Stimulated activated memory B cell treated with anti-CD40 and anti-IgM and Interleukin-4, amounts not matched to agents 10 μg/mL and 1 μg/mL and 100 μg/mL, for 72 hours (primary cell): ENCODE measurements around the gene HECTD4.

Experiments
- ATAC-seq: fragments of 150-1000 bp; cut with Tn5 transposase; 2 replicates; pipeline ENCODE4 v1.10.0; 2021
- H3K27ac Mint-ChIP-seq: one replicate; pipeline ENCODE4 v1.8.0; 2022; ENCODE audit warnings: mild to moderate bottlenecking, mixed read lengths
- H3K27me3 Mint-ChIP-seq: one replicate; pipeline ENCODE4 v1.8.0; 2022; ENCODE audit warnings: mixed read lengths
- H3K36me3 Mint-ChIP-seq: one replicate; pipeline ENCODE4 v1.8.0; 2022; ENCODE audit warnings: mixed read lengths
- H3K4me1 Mint-ChIP-seq: one replicate; pipeline ENCODE4 v1.8.0; 2022; ENCODE audit warnings: mixed read lengths
- H3K4me3 Mint-ChIP-seq: one replicate; pipeline ENCODE4 v1.8.0; 2022; ENCODE audit warnings: mild to moderate bottlenecking, moderate library complexity, mixed read lengths
- H3K9me3 Mint-ChIP-seq: one replicate; pipeline ENCODE4 v1.8.0; 2022; ENCODE audit warnings: mixed read lengths

Gene HECTD4

DNA sequence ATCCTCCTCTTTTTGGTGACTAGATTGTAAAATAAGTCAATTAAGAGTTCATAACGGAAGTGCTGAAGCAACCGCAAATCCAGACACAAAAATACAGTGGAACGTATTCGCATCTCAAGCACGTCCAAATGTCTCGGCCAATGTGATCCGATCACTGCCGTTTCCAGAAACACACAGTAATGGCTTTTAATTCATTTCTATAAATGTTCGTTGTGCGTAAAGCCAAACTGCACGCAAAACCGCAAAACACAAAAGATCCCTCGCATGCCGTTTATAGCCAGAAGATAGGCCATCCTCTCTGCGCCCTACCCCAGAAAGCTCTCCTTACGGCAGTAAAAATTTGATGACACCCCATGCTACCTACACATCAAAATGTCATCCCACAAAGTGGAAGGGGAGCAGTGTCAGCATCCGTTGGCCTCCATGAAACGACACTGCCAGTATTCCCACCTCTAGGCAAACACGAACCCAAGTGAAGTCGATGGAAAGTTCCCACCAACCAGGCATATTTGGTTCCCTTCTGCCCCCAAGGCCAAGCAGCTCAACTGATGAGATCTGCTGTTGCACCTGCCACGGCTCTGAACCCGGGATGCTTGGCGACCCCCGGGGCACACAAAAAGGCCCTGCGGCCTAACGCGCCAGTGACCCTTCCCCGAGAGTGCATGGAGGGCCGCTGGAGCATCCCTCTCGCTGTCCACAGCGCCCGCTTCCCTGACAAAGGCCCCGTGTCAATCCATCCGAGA lies 1.4 kb downstream of the HECTD4 start:
- H3K4me1 Mint-ChIP-seq: peaks cover 33% of the 10 kb centered on the region
- H3K27ac Mint-ChIP-seq: peak overlapping the region; percentile 75
- peak overlapping the region; percentile 90 for H3K4me3 Mint-ChIP-seq
- no peaks in the 10 kb centered on the region for H3K27me3 Mint-ChIP-seq
- no peaks in the 10 kb centered on the region for H3K36me3 Mint-ChIP-seq
- ATAC-seq: no peak
- H3K9me3 Mint-ChIP-seq: no peaks in the 10 kb centered on the region

DNA sequence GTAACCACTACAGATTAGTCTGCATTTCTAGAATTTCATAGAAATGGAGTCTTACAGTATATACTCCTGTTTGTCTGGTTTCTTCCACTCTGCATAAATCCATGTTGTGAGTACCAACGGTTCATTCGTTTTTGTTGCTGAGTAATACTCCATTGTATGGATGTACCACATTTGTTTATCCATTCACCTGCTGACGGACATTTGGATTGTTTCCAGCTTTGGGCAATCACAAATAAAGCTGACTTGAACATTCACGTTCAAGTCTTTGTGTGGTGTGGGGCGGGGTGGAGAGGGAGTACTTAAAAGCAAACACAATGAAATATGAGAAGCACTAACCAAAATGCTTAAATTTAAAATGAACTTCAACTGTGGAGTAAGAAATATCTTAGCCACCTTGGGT lies 7.1 kb downstream of the HECTD4 start:
- H3K27ac Mint-ChIP-seq: peak overlapping the region; percentile 21
- no peaks in the 10 kb centered on the region for H3K27me3 Mint-ChIP-seq
- H3K9me3 Mint-ChIP-seq: no peaks in the 10 kb centered on the region
- ATAC-seq: no peak
- H3K4me3 Mint-ChIP-seq: no peak overlapping the region
- H3K4me1 Mint-ChIP-seq: peaks cover 33% of the 10 kb centered on the region
- H3K36me3 Mint-ChIP-seq: peaks cover 5% of the 10 kb centered on the region

DNA sequence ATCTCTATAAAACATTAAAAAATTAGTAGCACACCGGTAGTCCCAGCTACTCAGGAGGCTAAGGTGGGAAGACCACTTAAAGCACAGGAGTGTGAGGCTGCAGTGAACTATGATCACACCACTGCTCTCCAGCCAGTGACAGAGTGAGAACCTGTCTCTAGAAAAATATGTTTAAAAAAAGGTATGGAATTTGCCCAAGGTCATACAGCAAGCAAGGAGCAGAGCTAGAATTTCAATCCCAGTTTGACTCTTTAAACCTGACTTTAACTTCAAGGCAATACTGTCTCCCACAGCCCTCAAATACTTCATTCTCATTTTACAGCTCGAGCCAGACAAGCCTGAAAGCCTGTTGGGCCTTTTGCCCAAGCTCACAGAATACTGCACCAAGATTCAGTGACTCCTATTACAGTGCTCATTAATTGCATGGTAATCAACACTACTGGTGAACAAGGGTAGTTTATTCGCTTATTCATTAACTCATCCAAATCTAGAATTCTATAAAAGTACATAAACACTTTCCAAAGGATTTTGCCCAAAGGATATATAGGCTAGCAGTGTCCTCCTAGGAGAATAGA lies 8.0 kb downstream of the HECTD4 start:
- Mint-ChIP-seq H3K27me3 (no peaks in the 10 kb centered on the region), H3K36me3 (peaks cover 5% of the 10 kb centered on the region), H3K4me1 (peaks cover 33% of the 10 kb centered on the region), H3K9me3 (no peaks in the 10 kb centered on the region), H3K4me3 (no peak overlapping the region), H3K27ac (no peak overlapping the region)
- ATAC-seq: no peak

DNA sequence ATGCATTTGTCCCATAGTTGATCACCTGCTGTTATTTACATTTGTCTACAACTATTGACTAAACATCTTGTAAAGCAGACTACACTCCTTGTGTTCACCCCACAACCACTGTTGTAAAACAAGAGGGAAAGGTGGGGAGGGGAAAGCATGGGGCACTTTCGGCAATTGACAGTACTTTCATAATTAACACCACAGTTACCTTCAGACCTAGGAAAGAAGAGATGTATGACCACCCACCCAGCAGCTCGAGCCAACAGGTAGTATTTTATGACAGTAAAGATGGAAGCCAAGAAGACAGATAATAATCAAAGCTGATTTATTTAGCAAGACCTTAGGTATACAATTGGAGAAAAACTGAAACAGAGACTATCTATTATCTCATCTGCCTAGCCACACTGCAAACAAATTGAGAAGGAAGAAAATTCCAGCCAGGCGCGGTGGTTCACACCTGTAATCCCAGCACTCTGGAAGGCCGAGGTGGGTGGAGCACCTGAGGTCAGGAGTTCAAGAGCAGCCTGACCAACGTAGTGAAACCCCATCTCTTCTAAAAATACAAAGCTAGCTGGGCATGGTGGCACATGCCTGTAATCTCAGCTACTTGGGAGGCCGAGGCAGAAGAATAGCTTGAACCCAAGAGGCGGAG lies 11.2 kb downstream of the HECTD4 start:
- no peak overlapping the region for H3K27ac Mint-ChIP-seq
- H3K4me1 Mint-ChIP-seq: peaks cover 20% of the 10 kb centered on the region
- H3K4me3 Mint-ChIP-seq: no peak overlapping the region
- no peak for ATAC-seq
- peaks cover 5% of the 10 kb centered on the region for H3K36me3 Mint-ChIP-seq
- H3K27me3 Mint-ChIP-seq: no peaks in the 10 kb centered on the region
- no peaks in the 10 kb centered on the region for H3K9me3 Mint-ChIP-seq

DNA sequence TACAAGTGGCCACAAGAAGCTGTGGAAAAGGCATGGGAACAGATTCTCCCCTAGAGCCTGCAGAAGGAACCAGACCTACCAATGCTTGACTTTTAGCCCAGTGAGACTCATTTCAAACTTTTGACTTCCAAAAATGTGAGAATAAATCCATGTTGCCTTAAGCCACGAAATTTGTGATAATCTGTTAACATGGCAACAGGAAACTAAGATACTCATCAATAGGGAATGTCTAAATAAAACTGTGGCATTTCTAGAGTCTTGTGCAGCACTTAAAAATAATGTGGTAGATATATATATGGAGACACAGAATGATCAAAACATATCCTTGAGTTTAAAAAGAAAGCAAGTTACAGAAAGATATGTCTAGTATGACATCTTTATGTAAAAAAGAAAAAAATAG lies 12.0 kb downstream of the HECTD4 start:
- Mint-ChIP-seq H3K9me3 (no peaks in the 10 kb centered on the region), H3K4me1 (peaks cover 20% of the 10 kb centered on the region), H3K36me3 (peaks cover 5% of the 10 kb centered on the region), H3K27ac (no peak overlapping the region), H3K27me3 (no peaks in the 10 kb centered on the region), H3K4me3 (no peak overlapping the region)
- ATAC-seq: no peak

DNA sequence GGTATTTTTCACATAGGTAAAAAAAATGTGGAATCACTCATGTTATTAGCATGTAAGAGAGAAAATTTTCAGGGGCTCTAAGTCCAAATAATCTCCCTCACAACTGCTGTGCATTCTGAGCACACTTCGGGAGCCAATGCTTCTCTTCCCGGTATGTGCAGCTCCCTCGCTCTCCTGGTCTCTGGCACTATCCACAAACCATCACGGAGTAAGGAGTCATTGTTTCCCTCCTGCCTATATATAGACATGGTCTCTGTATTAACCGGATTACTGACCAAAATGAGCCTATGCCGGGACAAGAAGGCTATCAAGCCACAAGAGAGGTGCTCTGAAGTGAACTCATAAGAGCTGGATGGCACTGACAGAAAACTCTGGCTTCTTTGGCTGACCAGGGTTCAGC lies 13.4 kb downstream of the HECTD4 start:
- Mint-ChIP-seq H3K4me3 (no peak overlapping the region), H3K9me3 (no peaks in the 10 kb centered on the region), H3K27me3 (no peaks in the 10 kb centered on the region), H3K4me1 (peaks cover 15% of the 10 kb centered on the region), H3K27ac (no peak overlapping the region), H3K36me3 (no peaks in the 10 kb centered on the region)
- ATAC-seq: no peak

DNA sequence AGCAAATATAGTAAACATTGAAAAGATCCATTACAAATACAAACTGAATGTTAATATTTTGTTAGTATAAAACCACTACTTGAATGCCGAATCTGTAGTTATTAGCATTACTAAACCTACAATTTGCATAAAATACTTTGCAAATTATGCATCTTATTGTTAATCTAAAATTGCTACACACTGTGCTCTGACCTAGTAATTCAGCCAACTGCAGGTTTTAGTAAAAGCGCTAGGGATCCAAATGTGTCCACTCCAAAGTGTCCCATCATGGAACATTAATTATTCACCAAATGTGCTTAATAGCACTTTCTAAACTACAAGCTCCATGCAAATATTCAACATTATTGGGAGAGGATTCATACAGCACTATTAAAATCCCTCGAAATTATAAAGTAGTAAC lies 14.3 kb downstream of the HECTD4 start:
- Mint-ChIP-seq H3K27ac (no peak overlapping the region), H3K36me3 (no peaks in the 10 kb centered on the region), H3K9me3 (no peaks in the 10 kb centered on the region), H3K4me1 (peaks cover 20% of the 10 kb centered on the region), H3K4me3 (no peak overlapping the region), H3K27me3 (no peaks in the 10 kb centered on the region)
- ATAC-seq: no peak

DNA sequence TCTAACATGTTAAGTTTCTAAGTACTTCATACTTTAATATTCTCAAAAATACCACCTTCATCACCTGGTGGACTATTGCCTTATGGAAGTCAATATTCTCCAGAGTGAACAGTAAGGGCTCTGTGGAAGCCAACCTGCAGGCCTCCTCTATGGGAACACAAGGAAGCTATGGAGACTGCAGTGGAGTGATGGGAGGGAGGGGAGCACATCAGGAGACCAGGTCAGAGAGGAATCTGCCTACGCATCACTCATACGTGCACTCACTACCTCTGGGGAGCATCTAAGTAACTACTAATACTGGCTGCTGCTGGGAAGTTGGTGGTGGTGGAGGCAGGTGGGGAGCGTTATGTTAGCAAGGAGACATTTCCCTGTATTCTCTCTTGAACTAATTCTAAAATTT lies 19.9 kb downstream of the HECTD4 start:
- Mint-ChIP-seq H3K4me3 (no peak overlapping the region), H3K36me3 (no peaks in the 10 kb centered on the region), H3K4me1 (peaks cover 13% of the 10 kb centered on the region), H3K27me3 (no peaks in the 10 kb centered on the region), H3K9me3 (no peaks in the 10 kb centered on the region), H3K27ac (no peak overlapping the region)
- ATAC-seq: no peak

DNA sequence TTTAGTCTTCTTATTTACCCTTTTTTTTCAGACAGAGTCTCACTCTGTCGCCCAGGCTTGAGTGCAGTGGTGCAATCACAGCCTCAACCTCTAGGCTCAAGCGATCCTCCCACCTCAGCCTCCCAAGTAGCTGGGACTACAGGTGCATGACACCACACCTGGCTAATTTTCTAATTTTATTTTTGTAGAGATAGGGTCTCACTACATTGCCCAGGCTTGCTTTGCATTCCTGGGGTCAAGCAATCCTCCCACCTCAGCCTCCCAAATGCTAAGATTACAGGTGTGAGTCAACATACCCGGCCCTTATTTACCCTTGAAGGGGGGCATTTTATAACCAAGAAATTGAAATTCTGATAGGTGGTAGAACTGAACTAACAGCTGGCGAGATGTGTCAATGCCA lies 21.0 kb downstream of the HECTD4 start:
- Mint-ChIP-seq H3K36me3 (no peaks in the 10 kb centered on the region), H3K27ac (no peak overlapping the region), H3K4me3 (no peak overlapping the region), H3K27me3 (no peaks in the 10 kb centered on the region), H3K9me3 (peaks cover 1% of the 10 kb centered on the region), H3K4me1 (peaks cover 22% of the 10 kb centered on the region)
- no peak for ATAC-seq

DNA sequence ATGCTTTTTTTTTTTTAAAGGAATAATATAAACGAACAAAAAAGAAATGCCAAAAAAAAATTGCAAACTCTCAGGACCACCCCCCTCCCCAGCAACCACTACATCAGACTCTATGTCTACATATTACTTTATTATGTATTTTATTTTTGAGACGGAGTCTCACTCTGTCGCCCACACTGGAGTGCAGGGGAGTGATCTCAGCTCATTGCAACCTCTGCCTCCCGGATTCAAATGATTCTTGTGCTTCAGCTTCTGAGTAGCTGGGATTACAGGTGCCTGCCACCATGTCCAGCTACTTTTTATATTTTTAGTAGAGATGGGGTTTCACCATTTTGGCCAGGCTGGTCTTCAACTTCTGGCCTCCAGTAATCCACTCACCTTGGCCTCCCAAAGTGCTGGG lies 22.9 kb downstream of the HECTD4 start:
- no peak overlapping the region for H3K27ac Mint-ChIP-seq
- no peaks in the 10 kb centered on the region for H3K27me3 Mint-ChIP-seq
- no peaks in the 10 kb centered on the region for H3K36me3 Mint-ChIP-seq
- H3K4me3 Mint-ChIP-seq: no peak overlapping the region
- ATAC-seq: no peak
- peaks cover 31% of the 10 kb centered on the region for H3K4me1 Mint-ChIP-seq
- H3K9me3 Mint-ChIP-seq: peaks cover 3% of the 10 kb centered on the region

DNA sequence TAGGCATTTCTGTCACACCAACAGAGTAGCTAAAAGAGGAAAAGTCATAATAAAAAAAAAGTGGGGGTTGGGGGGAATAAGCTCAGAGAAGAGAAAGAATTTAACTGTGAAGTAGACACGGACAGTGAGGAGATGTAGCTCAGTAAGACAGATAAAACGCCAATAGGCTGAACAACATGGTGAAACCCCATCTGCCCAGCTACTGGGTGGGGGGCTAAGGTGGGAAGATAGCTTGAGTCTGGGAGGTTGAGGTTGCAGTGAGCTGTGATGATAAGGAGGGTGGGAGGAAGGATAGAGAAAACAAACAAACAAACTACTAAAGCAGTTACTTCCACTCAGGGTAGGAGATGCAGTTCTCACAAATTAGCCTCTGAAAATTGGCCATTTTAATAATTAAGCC lies 25.0 kb downstream of the HECTD4 start:
- H3K27ac Mint-ChIP-seq: no peak overlapping the region
- H3K36me3 Mint-ChIP-seq: no peaks in the 10 kb centered on the region
- no peak for ATAC-seq

DNA sequence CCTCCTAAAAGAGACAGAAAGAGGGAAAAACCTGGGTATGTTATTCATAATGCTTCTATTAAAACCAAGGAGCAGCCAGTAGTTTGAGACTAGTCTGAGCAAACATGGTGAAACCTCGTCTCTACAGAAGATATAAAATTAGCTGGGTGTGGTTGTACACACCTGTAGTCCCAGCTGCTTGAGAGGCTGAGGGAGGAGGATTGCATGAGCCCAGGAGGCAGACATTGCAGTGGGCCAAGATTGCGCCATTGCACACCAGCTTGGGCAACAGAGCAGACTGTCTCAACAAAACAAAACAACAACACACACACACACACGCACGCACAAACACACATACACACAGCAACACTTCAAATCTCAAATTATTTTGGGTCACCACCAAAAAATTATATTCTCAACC lies 27.8 kb downstream of the HECTD4 start:
- ATAC-seq: no peak
- no peaks in the 10 kb centered on the region for H3K36me3 Mint-ChIP-seq
- no peaks in the 10 kb centered on the region for H3K27me3 Mint-ChIP-seq
- H3K4me3 Mint-ChIP-seq: no peak overlapping the region
- peaks cover 3% of the 10 kb centered on the region for H3K9me3 Mint-ChIP-seq
- H3K27ac Mint-ChIP-seq: no peak overlapping the region
- peaks cover 52% of the 10 kb centered on the region for H3K4me1 Mint-ChIP-seq

More for the DNA sequence above, 25.0 kb downstream of the HECTD4 start:
- Mint-ChIP-seq H3K27me3 (no peaks in the 10 kb centered on the region), H3K4me3 (no peak overlapping the region), H3K9me3 (peaks cover 3% of the 10 kb centered on the region), H3K4me1 (peaks cover 40% of the 10 kb centered on the region)

DNA sequence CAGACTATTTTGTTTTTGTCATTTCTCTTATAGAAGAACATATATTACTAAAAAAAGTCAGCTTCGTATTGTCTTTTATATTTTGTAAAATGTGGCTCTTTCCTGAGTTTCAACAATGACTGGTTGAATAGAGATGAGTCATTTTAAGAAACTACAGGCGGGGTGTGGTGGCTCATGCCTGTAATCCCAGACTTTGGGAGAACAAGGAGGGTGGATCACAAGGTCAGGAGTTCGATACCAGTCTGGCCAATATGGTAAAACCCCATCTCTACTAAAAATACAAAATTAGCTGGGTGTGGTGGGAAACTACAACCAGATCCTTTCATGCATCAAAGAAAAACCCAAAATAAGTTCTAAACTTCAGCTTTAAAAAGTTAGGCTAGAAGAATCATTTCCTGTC lies 28.8 kb downstream of the HECTD4 start:
- H3K9me3 Mint-ChIP-seq: peaks cover 3% of the 10 kb centered on the region
- H3K4me1 Mint-ChIP-seq: peaks cover 54% of the 10 kb centered on the region
- H3K36me3 Mint-ChIP-seq: no peaks in the 10 kb centered on the region
- H3K27ac Mint-ChIP-seq: no peak overlapping the region
- H3K4me3 Mint-ChIP-seq: no peak overlapping the region
- no peaks in the 10 kb centered on the region for H3K27me3 Mint-ChIP-seq
- no peak for ATAC-seq

DNA sequence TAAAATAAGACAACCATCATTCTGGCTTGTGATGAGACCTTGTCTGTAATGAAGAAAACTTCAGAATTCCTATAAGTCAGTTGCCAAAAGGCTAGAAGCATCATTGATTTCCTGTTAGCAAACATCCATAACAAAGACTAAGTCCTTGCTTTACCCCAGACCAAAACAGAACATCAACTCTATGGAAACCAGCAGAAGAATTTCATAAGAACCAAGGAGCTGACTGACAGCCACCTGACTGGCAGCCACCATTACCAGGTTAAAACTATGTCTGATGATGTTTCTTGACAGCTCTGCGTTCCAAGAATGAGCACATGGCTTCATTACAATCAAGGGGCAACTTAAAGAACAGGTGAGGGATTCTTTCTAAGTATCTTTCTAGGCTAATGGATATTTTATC lies 29.3 kb downstream of the HECTD4 start:
- no peak overlapping the region for H3K4me3 Mint-ChIP-seq
- peaks cover 54% of the 10 kb centered on the region for H3K4me1 Mint-ChIP-seq
- peaks cover 3% of the 10 kb centered on the region for H3K9me3 Mint-ChIP-seq
- H3K27me3 Mint-ChIP-seq: no peaks in the 10 kb centered on the region
- no peak overlapping the region for H3K27ac Mint-ChIP-seq
- no peak for ATAC-seq
- H3K36me3 Mint-ChIP-seq: no peaks in the 10 kb centered on the region

DNA sequence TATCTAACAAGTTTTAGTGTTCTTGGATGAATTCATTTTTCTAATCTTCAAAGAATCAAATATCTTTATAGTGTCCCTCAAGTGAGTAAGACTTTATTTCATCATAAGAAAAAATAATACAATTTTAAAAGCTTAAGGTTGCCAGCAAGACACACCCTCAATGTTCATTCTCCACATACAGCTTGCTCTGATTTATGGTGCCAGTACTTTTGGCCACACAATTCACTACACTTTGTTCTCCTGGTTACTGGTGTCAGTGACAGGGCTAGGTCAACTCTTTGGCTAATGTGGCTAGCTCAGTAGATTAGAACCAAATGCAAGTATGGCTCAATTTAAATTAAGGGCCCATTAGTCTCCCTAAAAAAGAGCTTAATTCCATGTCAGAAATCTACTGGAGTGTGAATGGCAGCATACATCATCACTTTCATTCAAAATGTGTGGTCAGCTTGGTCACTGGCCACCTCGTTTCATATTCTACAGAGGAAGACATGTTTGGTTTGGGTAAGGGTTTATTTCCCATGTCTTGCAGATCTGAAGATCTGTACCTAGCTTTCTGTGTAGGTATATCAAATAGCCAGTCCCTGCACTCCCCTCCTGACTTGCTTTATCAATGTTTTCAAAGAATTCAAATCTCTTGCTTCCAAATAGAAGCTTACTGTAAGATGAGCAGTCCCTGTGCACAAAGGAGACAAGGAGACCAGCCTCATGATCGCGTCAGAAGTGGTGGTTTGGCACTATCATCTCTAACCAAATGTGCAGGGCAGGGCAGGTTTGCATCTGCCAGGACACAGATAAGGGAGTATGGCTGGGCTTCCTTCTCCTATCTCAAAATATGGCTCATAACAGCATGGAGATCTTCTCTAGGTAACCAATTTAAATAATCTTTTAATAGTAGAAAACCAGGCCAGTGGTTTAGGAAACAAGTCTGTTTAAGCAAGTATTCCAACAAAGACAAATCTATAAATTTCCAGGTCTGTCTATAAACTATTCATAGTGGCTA lies 31.3 kb downstream of the HECTD4 start:
- Mint-ChIP-seq H3K27me3 (no peaks in the 10 kb centered on the region), H3K4me3 (no peak overlapping the region), H3K27ac (no peak overlapping the region), H3K36me3 (no peaks in the 10 kb centered on the region), H3K4me1 (peaks cover 56% of the 10 kb centered on the region), H3K9me3 (no peaks in the 10 kb centered on the region)
- no peak for ATAC-seq
